GM18951 (cell line): Measurements from ENCODE around the gene EFHC1.

Source experiments
- POLR2A ChIP-seq: IDR thresholded peaks from 4 replicates; pipeline ENCODE4 v1.6.1; 2011; ENCODE audit warnings: mild to moderate bottlenecking; ENCODE audit not compliant: insufficient read length, insufficient read depth; ENCODE audit errors: extremely low read depth
- in situ Hi-C: fragments of 300-500 bp; cut with MboI; formaldehyde crosslinking; loops from one replicate; pipeline ENCODE4 v1.12.0; 2022; ENCODE audit warnings: low sequenced_read_pairs, mixed read lengths, inconsistent platforms; ENCODE audit not compliant: unreplicated experiment

Gene EFHC1, protein sequence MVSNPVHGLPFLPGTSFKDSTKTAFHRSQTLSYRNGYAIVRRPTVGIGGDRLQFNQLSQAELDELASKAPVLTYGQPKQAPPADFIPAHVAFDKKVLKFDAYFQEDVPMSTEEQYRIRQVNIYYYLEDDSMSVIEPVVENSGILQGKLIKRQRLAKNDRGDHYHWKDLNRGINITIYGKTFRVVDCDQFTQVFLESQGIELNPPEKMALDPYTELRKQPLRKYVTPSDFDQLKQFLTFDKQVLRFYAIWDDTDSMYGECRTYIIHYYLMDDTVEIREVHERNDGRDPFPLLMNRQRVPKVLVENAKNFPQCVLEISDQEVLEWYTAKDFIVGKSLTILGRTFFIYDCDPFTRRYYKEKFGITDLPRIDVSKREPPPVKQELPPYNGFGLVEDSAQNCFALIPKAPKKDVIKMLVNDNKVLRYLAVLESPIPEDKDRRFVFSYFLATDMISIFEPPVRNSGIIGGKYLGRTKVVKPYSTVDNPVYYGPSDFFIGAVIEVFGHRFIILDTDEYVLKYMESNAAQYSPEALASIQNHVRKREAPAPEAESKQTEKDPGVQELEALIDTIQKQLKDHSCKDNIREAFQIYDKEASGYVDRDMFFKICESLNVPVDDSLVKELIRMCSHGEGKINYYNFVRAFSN

DNA sequence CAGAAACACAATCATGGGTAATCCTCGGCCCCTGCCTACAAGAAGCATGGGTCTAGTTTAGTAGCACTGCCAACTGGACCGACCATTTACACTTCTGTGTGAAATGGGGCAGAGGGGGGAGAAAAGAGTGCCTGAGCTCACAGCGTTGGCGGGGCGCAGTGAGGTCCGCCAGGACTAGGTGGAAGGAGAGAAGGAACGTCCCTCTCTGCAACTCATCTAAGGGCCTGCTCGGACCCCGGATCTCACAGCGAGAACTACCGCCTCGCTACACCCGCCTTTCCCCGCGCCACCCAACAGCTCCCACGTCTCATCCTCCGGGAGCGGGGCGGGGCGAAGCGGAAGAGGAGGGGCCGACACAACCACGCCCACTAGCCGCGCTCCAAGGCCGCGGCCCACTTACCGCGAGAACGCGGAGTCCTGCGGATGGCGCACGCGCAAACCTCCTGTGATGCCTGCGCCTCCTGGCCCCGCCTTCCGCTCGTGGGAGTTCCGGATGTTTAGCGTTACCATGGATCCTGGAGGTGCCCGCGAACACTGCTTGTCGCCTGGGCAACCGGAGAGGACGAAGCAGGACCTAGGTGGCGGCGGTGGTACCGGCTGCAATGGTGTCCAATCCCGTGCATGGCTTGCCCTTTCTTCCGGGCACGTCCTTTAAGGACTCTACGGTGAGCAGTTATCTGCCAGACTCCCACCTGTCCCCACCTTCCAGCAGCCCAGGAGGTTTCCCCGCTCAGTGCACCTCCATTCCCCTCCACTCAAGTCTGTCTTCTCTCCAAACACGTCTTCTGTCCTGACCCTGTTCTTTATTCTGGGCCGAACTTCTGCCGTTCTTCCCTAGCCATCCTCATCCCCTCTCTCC, at the start of gene EFHC1:
Gene EFHC1 (plus strand): TSS at position 534 of the 859 bp plus-strand sequence. CDS start 69 bp downstream, at position 603.
- in situ Hi-C loops = loop anchor here (5.0 to 10.0 kb wide), 3 partner anchors 77 to 247 kb away; no protein-coding TSS in a partner anchor
- peak; percentile 96 for TF ChIP-seq POLR2A

DNA sequence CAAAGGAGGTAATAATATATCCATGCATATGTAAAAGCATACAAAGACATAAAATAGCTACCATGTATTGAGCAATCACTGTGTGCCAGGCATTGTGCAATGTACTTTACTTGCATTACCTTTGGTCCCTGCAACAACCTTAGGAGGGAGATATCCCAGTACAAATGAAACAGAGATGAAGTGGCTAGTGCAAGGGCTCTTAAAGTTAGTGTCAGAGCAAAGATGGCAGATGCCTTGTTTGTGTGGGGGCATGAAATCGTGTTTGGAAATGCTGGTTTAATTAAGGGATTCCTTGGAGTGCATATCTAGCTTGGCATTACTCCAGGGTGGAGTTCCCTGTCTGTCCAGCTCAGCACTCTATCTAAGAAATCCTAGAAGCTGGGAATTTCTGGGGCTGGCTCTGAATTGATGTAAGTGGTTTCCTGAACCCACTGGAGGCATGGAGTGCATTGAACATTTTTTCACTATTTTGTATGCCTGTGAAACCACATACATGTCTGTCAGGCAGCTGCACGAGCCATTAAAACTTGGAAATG, 48.4 kb upstream of the EFHC1 start:
- TF ChIP-seq POLR2A = no peak
- in situ Hi-C loops = no loop called here

DNA sequence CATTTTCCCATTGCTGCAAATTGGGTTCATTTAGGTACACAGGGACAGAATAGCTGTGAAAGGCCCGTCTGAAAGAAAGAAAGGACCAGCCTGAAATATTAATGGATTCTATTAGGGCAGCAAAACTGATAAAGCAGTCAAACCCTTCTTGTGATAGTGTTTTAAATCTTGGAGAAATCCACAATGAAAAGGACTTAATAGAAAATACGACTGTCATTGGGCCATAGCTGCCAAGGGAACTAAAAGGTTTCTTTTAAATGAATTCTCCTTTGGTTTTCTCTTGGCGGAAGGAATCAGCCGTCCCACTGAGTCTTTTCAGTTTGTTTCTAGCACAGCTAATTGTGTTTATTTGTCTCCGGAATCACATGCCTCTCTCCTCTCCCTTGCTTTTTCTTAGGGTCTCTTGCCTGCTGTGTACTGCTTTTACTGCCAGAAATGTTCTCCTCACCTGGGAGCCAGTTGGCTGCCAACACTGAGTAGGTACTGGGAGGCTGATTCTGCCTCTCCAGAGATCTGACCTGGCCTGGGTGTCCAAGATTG, 46.9 kb upstream of the EFHC1 start:
- TF ChIP-seq POLR2A = no peak
- in situ Hi-C loops = no loop called here

DNA sequence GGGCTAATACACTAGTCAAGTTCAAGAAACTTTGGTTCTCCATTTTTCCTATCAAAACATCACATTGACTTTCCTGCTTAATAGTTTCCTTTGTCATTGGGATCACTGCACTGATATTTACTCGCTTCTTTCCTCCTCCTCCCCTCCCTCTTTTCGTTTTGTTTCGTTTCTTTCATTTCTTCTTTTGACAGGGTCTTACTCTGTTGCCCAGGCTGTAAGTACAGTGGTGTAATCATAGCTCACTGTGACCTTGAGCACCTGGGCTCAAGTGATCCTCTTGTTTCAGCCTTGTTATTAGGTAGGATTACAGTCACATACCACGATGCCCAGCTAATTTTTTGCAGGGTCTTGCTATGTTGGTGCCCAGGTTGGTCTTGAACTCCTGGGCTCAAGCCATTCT, 45.9 kb upstream of the EFHC1 start:
- TF ChIP-seq POLR2A = no peak
- in situ Hi-C loops = no loop called here

DNA sequence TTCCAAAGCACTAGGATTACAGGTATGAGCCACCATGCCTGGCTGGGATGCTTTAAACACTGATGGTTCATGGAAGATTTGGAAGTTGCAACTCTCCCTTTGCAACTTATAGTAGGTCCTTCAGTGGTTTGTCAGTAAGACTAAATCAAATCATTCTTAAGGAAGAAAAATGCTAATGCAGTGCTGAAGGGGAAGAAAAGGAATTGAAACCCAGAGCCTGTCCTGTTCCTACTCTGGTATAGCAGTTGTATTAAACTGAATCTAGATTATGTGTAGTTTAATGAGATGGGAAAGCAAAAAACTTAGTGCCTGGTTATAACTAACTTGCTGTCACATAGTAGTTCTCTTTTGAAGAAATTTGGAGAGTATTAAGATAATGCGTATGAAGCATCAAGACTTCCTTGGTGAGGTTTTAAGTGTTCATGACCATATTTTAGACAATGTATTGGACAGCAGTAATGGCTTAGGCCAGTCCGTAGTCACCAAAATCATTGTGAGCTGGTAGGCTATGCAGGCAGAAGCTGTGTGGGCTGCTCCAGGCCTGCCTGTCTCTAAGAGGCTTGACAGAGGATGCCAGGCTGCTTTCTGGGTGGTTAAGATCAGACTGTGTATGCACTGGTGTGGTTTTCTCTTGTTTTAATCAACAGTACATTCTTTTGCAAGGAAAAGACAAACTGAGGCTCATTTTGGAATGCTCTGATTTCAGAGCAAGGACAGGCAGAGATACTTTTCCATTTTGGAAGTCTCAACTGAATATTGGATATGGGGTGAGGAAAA, 44.2 kb upstream of the EFHC1 start:
- no peak for TF ChIP-seq POLR2A
- in situ Hi-C loops = loop anchor here (25.0 kb wide), 1 partner anchor 214 kb away; no protein-coding TSS in a partner anchor

DNA sequence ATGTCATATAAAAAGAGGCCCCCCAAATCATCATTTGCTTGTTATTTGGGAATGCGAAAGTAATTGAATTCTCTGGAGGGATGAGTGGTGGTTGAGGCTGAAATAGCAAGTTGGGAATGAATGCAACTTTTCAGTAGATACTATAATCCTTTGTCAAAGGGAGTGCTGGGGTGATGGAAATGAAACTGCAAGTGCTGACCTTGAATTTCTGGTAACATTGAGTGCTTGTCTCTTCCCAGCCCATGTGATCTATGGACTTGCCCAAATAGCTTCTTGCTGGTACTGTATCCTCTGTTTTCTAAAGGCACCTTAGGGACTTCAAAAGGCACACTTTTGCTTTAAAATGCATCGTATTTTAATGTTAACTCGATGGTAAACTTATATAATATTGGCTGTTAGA, 43.4 kb upstream of the EFHC1 start:
- TF ChIP-seq POLR2A = no peak
- in situ Hi-C loops = loop anchor here (25.0 kb wide), 1 partner anchor 214 kb away; no protein-coding TSS in a partner anchor

DNA sequence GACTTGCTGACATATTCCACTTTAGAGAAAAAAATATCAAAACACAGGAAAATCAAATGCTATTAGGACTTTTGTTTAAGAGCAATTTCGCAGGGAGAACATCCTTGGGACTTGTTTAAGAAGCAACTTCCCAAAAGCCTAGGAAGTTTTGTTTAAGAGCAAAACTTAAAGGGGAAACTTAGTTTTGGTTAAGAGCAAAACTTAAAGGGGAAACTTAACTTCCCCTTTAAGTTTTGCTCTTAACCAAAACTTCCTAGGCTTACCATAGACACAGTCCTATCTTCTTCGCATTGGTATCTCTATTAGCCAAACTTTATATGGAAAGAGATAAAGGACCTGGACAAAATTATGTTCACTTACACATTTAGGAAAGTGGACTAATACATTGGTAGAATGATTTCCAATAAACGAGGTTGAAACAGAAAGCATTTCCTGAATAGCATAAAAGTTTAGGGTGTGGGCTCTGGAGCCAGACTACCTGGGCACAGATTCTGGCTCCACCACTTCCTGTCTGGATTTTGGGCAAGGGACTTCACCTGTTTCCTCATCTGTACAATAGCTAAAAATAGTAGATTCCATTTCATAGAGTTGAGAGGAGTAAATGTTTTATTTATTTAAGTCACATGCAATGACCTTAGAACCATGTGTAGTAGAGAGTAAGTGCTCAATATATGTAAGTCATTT, 42.5 kb upstream of the EFHC1 start:
- no peak for TF ChIP-seq POLR2A
- in situ Hi-C loops = loop anchor here (25.0 kb wide), 1 partner anchor 215 kb away; no protein-coding TSS in a partner anchor

DNA sequence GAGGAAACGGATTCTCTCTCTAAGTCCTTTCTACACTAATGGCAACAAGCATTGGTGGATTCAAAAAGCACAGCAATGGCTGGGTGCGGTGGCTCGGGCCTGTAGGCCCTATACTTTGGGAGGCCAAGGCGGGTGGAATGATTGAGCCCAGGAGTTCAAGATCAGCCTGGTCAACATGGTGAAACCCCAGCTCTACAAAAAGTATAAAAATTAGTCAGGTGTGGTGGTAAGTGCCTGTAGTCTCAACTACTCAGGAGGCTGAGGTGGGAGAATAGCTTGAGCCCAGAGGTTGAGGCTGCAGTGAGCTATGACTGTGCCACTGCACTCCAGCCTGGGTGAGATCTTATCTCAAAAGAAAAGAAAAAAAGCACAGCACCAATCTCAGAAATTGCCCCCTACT, 38.9 kb upstream of the EFHC1 start:
- in situ Hi-C loops = loop anchor here (25.0 kb wide), 1 partner anchor 219 kb away; no protein-coding TSS in a partner anchor
- TF ChIP-seq POLR2A = no peak

DNA sequence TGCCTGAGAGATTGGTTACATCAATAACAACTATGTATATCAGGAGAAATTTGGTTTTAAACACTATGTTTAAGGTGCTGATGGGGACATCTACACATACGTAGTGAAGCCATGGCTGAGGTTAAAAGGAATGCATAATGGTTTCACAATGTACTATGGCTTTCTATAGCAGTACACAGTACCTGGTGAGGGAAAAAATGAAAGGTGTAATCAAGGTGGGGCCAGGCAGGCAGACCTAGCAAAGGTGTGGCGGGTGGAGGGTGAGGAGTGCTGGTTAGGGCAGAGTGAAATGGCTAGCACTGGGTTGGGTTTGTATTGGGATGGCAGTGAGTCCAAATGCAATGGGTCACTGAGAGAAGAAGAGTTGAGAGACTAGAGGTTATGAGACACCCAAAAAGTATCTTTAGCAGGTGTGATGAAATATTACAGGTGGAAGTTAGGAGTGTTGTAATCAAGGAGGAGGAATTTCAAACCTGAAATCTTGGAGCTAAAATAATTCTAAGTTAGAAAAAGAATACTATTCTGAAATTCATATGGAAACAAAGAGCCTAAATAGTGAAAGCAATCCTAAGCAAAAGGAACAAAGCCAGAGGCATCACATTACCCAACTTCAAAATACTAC, 35.9 kb upstream of the EFHC1 start:
- TF ChIP-seq POLR2A = no peak
- in situ Hi-C loops = loop anchor here (25.0 kb wide), 1 partner anchor 222 kb away; no protein-coding TSS in a partner anchor

DNA sequence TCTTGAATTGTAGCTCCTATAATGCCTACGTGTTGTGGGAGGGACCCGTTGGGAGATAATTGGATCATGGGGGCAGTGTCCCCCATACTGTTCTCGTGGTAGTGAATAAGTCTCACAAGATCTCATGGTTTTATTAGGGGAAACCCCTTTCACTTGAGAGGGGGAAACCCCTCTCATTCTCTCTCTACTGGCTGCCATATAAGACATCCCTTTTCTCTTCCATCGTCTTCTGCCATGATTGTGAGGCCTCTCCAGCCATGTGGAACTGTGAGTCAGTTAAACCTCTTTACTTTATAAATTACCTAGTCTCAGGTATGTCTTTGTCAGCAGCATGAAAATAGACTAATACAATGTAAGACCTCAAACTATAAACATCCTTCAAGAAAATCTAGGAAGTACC, 35.1 kb upstream of the EFHC1 start:
- in situ Hi-C loops = loop anchor here (25.0 kb wide), 1 partner anchor 223 kb away; no protein-coding TSS in a partner anchor
- TF ChIP-seq POLR2A = no peak

DNA sequence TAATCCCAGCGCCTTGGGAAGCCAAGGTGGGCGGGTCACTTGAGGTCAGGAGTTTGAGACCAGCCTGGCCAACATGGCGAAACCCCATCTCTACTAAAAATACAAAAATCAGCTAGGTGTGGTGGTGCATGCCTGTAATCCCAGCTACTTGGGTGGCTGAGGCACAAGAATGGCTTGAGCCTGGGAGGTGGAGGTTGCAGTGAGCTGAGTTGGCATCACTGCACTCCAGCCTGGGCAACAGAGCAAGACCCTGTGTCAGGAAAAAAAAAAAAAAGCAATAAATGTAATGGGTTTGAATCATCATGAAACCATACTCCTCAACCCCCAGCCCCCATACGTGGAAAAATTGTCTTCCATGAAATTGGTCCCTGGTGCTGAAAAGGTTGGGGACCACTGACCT, 32.0 kb upstream of the EFHC1 start:
- in situ Hi-C loops = loop anchor here (25.0 kb wide), 1 partner anchor 226 kb away; no protein-coding TSS in a partner anchor
